OCI-LY1 (cell line): ENCODE results near the gene NSUN6.

Experiments used
- H2AFZ ChIP-seq: fragments of 200-600 bp; sonication (generic), shearing (Covaris generic); 2 replicates; pipeline ENCODE4 v1.6.0; 2014; ENCODE audit warnings: antibody characterized with exemption, mild to moderate bottlenecking, low read length
- H3F3A ChIP-seq: fragments of 200-600 bp; sonication (generic), shearing (Covaris generic); 2 replicates; pipeline ENCODE4 v1.6.0; 2014; ENCODE audit warnings: mild to moderate bottlenecking, antibody characterized with exemption, low read length, moderate library complexity; ENCODE audit not compliant: insufficient read depth
- H3K27ac ChIP-seq: fragments of 200-600 bp; sonication (generic); 2 replicates; pipeline ENCODE4 v1.5.1; 2014; ENCODE audit warnings: low read length, mixed run types, mild to moderate bottlenecking, low read depth; ENCODE audit not compliant: poor library complexity, severe bottlenecking
- H3K27me3 ChIP-seq: fragments of 200-600 bp; sonication (generic); 2 replicates; pipeline ENCODE4 v1.6.0; 2014; ENCODE audit warnings: antibody characterized with exemption, mild to moderate bottlenecking, low read length, moderate library complexity; ENCODE audit not compliant: insufficient read depth
- H3K36me3 ChIP-seq: fragments of 200-600 bp; sonication (generic); 2 replicates; pipeline ENCODE4 v1.6.1; 2014; ENCODE audit warnings: mild to moderate bottlenecking, antibody characterized with exemption, low read length, moderate library complexity, mixed read lengths; ENCODE audit not compliant: insufficient read depth
- H3K4me1 ChIP-seq: fragments of 200-600 bp; sonication (generic); 2 replicates; pipeline ENCODE4 v1.5.1; 2014; ENCODE audit warnings: mild to moderate bottlenecking, low read length, moderate library complexity; ENCODE audit not compliant: insufficient read depth, severe bottlenecking
- H3K4me2 ChIP-seq: fragments of 200-600 bp; sonication (generic), shearing (Covaris generic); 2 replicates; pipeline ENCODE4 v1.6.1; 2014; ENCODE audit warnings: low read length
- H3K4me3 ChIP-seq: fragments of 200-600 bp; sonication (generic); 2 replicates; pipeline ENCODE4 v1.5.1; 2014; ENCODE audit warnings: low read length, low read depth, mild to moderate bottlenecking, mixed read lengths; ENCODE audit not compliant: poor library complexity, severe bottlenecking
- H3K79me2 ChIP-seq: fragments of 200-600 bp; shearing (Covaris generic); 2 replicates; pipeline ENCODE4 v1.6.1; 2016; ENCODE audit warnings: mixed run types, low read length, mixed read lengths; ENCODE audit not compliant: insufficient read depth
- H3K9ac ChIP-seq: fragments of 200-600 bp; sonication (generic), shearing (Covaris generic); 2 replicates; pipeline ENCODE4 v1.6.1; 2014; ENCODE audit warnings: mild to moderate bottlenecking, low read length, mixed read lengths
- H3K9me2 ChIP-seq: fragments of 200-600 bp; sonication (generic), shearing (Covaris generic); 2 replicates; pipeline ENCODE4 v1.6.1; 2014; ENCODE audit warnings: low read depth, mild to moderate bottlenecking, low read length, mixed read lengths
- H3K9me3 ChIP-seq: fragments of 200-600 bp; shearing (Covaris generic); 2 replicates; pipeline ENCODE4 v1.6.1; 2014; ENCODE audit warnings: low read length, mixed read lengths
- H4K20me1 ChIP-seq: fragments of 200-600 bp; sonication (generic), shearing (Covaris generic); 2 replicates; pipeline ENCODE4 v1.6.0; 2016; ENCODE audit warnings: mild to moderate bottlenecking, low read length; ENCODE audit not compliant: insufficient read depth
- EZH2 ChIP-seq: fragments of 200-600 bp; sonication (generic), shearing (Covaris generic); IDR thresholded peaks from 2 replicates; pipeline ENCODE4 v1.8.0; 2017; ENCODE audit warnings: borderline replicate concordance, mixed run types, mild to moderate bottlenecking, antibody characterized with exemption, low read length, moderate library complexity, mixed read lengths
- TF ChIP-seq, protein P1 (sequence below): fragments of 200-600 bp; sonication (generic), shearing (Covaris generic); IDR thresholded peaks from 2 replicates; pipeline ENCODE4 v1.5.1; 2017; ENCODE audit warnings: mild to moderate bottlenecking, antibody characterized with exemption, low read length, moderate library complexity, mixed read lengths

NSUN6 gene

DNA sequence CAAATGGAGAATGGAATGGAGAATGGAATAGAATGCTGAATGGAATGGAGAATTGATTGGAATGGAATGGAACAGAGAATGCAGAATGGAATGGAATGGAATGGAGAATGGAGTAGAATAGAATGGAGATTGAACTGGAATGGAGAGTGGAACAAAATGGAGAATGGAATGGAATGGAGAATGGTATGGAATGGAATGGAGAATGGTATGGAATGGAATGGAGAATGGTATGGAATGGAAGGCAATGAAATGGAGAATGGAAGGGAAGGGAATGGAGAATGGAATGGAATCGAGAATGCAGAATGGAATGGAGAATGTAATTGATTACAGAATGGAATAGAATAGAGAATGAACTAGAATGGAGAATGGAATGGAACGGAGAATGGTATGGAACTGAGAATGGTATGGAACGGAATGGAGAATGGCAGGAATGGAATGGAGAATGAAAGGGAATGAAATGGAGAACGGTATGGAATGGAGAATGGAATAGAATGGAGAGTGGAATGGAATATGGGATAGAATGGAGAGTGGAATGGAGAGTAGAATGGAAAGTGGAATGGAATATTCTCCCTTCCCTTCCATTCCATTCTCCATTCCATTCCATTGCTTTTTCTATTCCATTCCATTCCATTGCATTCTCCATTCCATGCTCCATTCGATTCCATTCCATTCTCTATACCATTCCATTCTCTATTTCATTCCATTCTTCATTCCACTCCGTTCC is 88.2 kb downstream of the NSUN6 start:
- Histone ChIP-seq H3K9me3 (peaks cover 21% of the 10 kb centered on the region), H3K4me2 (no peak overlapping the region), H3K9ac (no peak overlapping the region), H3K9me2 (no peaks in the 10 kb centered on the region), H3K36me3 (peaks cover 19% of the 10 kb centered on the region), H3K4me1 (no peaks in the 10 kb centered on the region), H3F3A (no peaks in the 10 kb centered on the region), H2AFZ (no peak overlapping the region), H3K27ac (no peak overlapping the region), H3K4me3 (no peak overlapping the region), H3K79me2 (no peaks in the 10 kb centered on the region), H3K27me3 (no peaks in the 10 kb centered on the region), H4K20me1 (no peaks in the 10 kb centered on the region)
- TF ChIP-seq, protein P1, sequence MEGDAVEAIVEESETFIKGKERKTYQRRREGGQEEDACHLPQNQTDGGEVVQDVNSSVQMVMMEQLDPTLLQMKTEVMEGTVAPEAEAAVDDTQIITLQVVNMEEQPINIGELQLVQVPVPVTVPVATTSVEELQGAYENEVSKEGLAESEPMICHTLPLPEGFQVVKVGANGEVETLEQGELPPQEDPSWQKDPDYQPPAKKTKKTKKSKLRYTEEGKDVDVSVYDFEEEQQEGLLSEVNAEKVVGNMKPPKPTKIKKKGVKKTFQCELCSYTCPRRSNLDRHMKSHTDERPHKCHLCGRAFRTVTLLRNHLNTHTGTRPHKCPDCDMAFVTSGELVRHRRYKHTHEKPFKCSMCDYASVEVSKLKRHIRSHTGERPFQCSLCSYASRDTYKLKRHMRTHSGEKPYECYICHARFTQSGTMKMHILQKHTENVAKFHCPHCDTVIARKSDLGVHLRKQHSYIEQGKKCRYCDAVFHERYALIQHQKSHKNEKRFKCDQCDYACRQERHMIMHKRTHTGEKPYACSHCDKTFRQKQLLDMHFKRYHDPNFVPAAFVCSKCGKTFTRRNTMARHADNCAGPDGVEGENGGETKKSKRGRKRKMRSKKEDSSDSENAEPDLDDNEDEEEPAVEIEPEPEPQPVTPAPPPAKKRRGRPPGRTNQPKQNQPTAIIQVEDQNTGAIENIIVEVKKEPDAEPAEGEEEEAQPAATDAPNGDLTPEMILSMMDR: no peak
- TF ChIP-seq EZH2: no peak

- Histone ChIP-seq H3K79me2 (no peaks in the 10 kb centered on the region), H3F3A (no peaks in the 10 kb centered on the region), H3K9me2 (no peaks in the 10 kb centered on the region), H3K9me3 (peaks cover 22% of the 10 kb centered on the region), H3K27me3 (no peaks in the 10 kb centered on the region), H2AFZ (no peak overlapping the region), H3K9ac (no peak overlapping the region), H3K4me3 (no peak overlapping the region), H3K4me2 (no peak overlapping the region), H3K4me1 (no peaks in the 10 kb centered on the region), H3K27ac (no peak overlapping the region), H3K36me3 (peaks cover 25% of the 10 kb centered on the region), H4K20me1 (no peaks in the 10 kb centered on the region)
- TF ChIP-seq EZH2: no peak
- TF ChIP-seq, protein P1: no peak
Measured at GRCh38 chr10:18561861-18562551, 89.4 kb downstream of the NSUN6 start.

DNA sequence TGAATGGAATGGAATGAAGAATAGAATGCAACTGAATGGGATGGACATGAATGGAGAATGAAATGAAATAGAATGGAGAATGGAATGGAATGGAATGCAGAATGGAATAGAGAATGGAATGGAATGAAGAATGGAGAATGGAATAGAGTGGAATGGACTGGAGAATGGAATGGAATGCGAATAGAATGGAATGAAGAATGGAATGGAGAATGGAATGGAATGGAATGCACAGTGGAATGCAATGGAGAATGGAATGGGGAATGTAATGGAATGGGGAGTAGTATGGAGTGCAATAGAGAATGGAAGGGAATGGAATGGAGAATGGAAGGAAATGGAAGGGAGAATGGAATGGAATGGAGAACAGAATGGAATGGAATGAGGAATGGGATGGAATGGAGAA is 93.4 kb downstream of the NSUN6 start:
- Histone ChIP-seq H3K27me3 (no peaks in the 10 kb centered on the region), H3K27ac (no peak overlapping the region), H3K4me3 (no peak overlapping the region), H3K36me3 (peaks cover 58% of the 10 kb centered on the region), H3K79me2 (no peaks in the 10 kb centered on the region), H3K9me2 (no peaks in the 10 kb centered on the region), H2AFZ (no peak overlapping the region), H3K4me2 (no peak overlapping the region), H3K4me1 (no peaks in the 10 kb centered on the region), H3F3A (no peaks in the 10 kb centered on the region), H3K9ac (no peak overlapping the region), H3K9me3 (peaks cover 14% of the 10 kb centered on the region; the same call in 1 of the 2 replicates), H4K20me1 (no peaks in the 10 kb centered on the region)
- no peak for TF ChIP-seq EZH2
- TF ChIP-seq, protein P1: no peak
